Right lobe of liver (tissue), 6 donors: Measurements from ENCODE around the gene GPBP1L1. TPM values are rescaled to one million over a fixed set of nuclear protein-coding genes. Genes with fewer than 3 reads are reported as not detected.

Experiments
- ATAC-seq, 4 donors: fragments of 200-7000 bp; cut with Tn5 transposase; one replicate each; pipeline ENCODE4 v1.9.1; 2020; ENCODE audit warnings: mild to moderate bottlenecking in 4 of 4, moderate library complexity in 4 of 4
- DNase-seq, 3 donors: peaks; one replicate each; pipeline ENCODE4 v3.0.0-alpha.2; 2020
- H3K27ac ChIP-seq, 3 donors: fragments of 200-600 bp; one replicate each; pipeline ENCODE4 v1.8.0; 2022
- H3K27me3 ChIP-seq, 2 donors: fragments of 200-600 bp; one replicate each; pipeline ENCODE4 v1.8.0; 2022
- H3K36me3 ChIP-seq, 4 donors: fragments of 200-600 bp; sonication (generic) in 1 of 4; one replicate each; pipeline versions ENCODE4 v1.5.1 to v1.8.0; 2017 to 2022; ENCODE audit warnings: control low read depth in 1 of 4
- H3K4me1 ChIP-seq, 4 donors: fragments of 200-600 bp; sonication (generic) in 1 of 4; one replicate each; pipeline versions ENCODE4 v1.5.1 to v1.8.0; 2017 to 2022; ENCODE audit warnings: control low read depth in 1 of 4
- H3K4me3 ChIP-seq, 3 donors: fragments of 200-600 bp; one replicate each; pipeline ENCODE4 v1.8.0; 2022
- H3K9me3 ChIP-seq, 4 donors: fragments of 200-600 bp; sonication (generic) in 1 of 4; one replicate each; pipeline versions ENCODE4 v1.5.1 to v1.8.0; 2017 to 2022; ENCODE audit warnings: control low read depth in 1 of 4
- CTCF ChIP-seq, 4 donors: fragments of 200-600 bp in 3 of 4; fragments of 450-650 bp in 1 of 4; IDR thresholded peaks; one replicate each; pipeline versions ENCODE4 v1.5.1 to v1.8.0; 2016 to 2022; ENCODE audit warnings: antibody characterized with exemption in 4 of 4, mild to moderate bottlenecking in 2 of 4
- POLR2A ChIP-seq: fragments of 450-650 bp; IDR thresholded peaks from one replicate; pipeline ENCODE4 v1.6.1; 2017; ENCODE audit warnings: antibody characterized with exemption, mild to moderate bottlenecking
- WGBS: methylation state at CpG from one replicate; pipeline ENCODE4 v1.1.6; 2018; ENCODE audit warnings: low coverage, low lambda C conversion rate; ENCODE audit not compliant: insufficient coverage; ENCODE audit errors: missing lambda C conversion rate; 5-methylcytosine and 5-hydroxymethylcytosine counted together
- intact Hi-C, 2 donors: fragments of 100-400 bp; cut with DNase I; formaldehyde crosslinking; loops; one replicate each; pipeline versions ENCODE4 v1.11.2 to v1.14.1; 2022
- total RNA-seq, 6 experiments: library from RNA; depleted of rRNA in 2 of 6; stranded (reverse); fragments of >200 nt in 2 of 6; fragmentation: NEBNext Ultra II Directional in 3 of 6; extraction: Animal tissue kit (Norgen Biotek cat#: 25700) in 3 of 6; gene quantifications; one replicate each; pipeline versions ENCODE4 v1.1.0 to v1.2.4, GENCODE V29; 2016 to 2023
- donor health status: DM: no; HTN: yes; CAD: no.
- donor health status: DM: no; HTN: no; CAD: no.
- donor health status: DM: no; HTN: no; CAD: no.
- donor health status: DM: no; HTN: yes; CAD: no.
- donor health status: DM: no; HTN: yes; CAD: no.

The GPBP1L1 gene
- total RNA-seq, 6 experiments from 2014 or later: 51.2 to 80.0 (median 67.3) TPM

DNA sequence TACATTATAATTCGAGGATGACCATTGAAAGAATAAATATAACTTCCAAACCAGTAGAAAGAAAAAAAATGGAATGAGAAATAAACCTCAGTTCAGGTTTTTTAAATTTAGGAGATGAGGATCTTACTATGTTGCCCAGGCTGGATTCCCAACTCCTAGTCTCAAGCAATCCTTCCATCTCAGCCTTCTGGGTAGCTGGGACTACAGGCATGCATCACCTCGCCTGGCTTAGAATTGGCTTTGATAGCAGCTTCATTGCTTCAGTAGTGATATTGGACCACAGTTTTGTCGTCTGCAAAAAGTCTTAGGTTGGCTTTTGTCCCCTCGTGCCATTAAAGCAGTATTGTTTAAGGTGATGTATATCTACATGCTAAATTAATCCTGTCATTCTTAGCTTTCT, 99.6 kb downstream of the GPBP1L1 start:
- no peak overlapping the region for H3K4me3 ChIP-seq
- ATAC-seq: no peak
- no peaks in the 10 kb centered on the region for H3K27me3 ChIP-seq
- peaks cover 0 to under 1% (median 0%) of the 10 kb centered on the region in 4 donors for H3K36me3 ChIP-seq
- no peak overlapping the region for H3K27ac ChIP-seq
- TF ChIP-seq CTCF (IDR thresholded peaks at IDR 0.05) (no peak), POLR2A (no peak)
- WGBS: 47% methylated on average over 3 of the region's 4 CpGs
- intact Hi-C loops: no loop called here
- H3K4me1 ChIP-seq: peaks cover 0 to 15% (median 3%) of the 10 kb centered on the region in 4 donors
- no peak for DNase-seq
- H3K9me3 ChIP-seq: no peaks in the 10 kb centered on the region

DNA sequence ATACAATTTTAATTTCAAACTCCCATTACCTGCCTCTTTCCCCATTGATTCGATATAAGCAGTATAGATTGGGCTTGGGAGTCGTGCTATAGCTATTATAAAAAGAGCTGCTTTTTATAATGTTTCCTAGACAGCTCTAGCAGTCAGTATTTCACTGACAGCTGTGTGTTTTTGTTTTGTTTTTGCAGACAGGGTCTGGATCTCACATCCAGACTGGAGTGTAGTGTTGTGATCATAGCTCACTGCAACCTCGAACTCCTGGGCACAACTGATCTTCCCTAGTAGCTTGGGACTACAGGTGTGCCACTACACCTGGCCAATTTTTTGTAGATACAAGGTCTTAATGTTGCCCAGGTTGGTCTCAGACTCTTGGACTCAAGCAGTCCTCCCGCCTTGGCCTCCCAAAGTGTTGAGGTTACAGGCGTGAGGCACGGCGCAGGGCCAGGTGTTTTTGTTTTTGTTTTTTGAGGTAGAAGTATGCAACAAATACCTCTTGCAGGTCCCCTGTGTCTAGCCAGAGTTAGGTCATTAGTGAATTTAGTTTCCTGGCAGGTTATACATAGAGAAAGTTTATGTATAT, 100.7 kb downstream of the GPBP1L1 start:
- no peak for ATAC-seq
- H3K27ac ChIP-seq: no peak overlapping the region

DNA sequence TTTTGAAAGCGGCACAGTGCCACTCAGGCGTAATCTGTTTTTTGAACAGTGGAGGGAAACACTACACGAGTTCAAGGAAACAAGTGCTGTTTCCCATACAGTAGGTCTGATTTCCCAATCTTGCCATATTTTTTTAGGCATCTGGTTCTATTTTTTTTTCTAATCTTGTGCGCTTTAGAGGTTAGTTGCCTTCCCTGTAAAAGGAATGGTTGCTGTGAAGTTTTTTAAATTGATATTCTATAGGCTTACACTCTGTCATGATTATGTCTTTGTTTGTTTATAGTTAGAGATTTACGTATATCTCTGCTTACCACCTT, 101.3 kb downstream of the GPBP1L1 start:
- no peaks in the 10 kb centered on the region for H3K27me3 ChIP-seq
- TF ChIP-seq CTCF (IDR thresholded peaks at IDR 0.05) (no peak), POLR2A (no peak)
- no peaks in the 10 kb centered on the region for H3K36me3 ChIP-seq
- peak overlapping the region; percentile 85 to 97 (median 94) for H3K4me3 ChIP-seq
- intact Hi-C loops: no loop called here
- H3K9me3 ChIP-seq: no peaks in the 10 kb centered on the region
- no peak overlapping the region for H3K27ac ChIP-seq
- no peak for ATAC-seq
- DNase-seq: no peak
- 0% methylated on average over 5 of the region's 5 CpGs for WGBS
- peaks cover 0 to 15% (median 3%) of the 10 kb centered on the region in 4 donors for H3K4me1 ChIP-seq

More for the DNA sequence above, 100.7 kb downstream of the GPBP1L1 start:
- WGBS: 13% methylated on average over 5 of the region's 7 CpGs
- Histone ChIP-seq H3K9me3 (no peaks in the 10 kb centered on the region), H3K36me3 (no peaks in the 10 kb centered on the region), H3K27me3 (no peaks in the 10 kb centered on the region), H3K4me1 (peaks cover 0 to 15% (median 3%) of the 10 kb centered on the region in 4 donors), H3K4me3 (peak overlapping the region; percentile 85 to 97 (median 94))
- intact Hi-C loops: no loop called here
- TF ChIP-seq POLR2A: no peak
- TF ChIP-seq CTCF (IDR thresholded peaks at IDR 0.05): no peak
- DNase-seq: no peak

- Histone ChIP-seq H3K36me3 (no peaks in the 10 kb centered on the region), H3K27ac (peak overlapping the region; percentile 79 to 93 (median 87)), H3K27me3 (no peaks in the 10 kb centered on the region), H3K4me3 (peak overlapping the region; percentile 85 to 97 (median 94)), H3K9me3 (no peaks in the 10 kb centered on the region), H3K4me1 (peaks cover 0 to 9% (median 3%) of the 10 kb centered on the region in 4 donors)
- ATAC-seq (peak; percentile 73 to 81 (median 76)), DNase-seq (peak; percentile 91)
- intact Hi-C loops: no loop called here
- TF ChIP-seq POLR2A (no peak), CTCF (IDR thresholded peaks at IDR 0.05) (no peak)
- WGBS: 0% methylated on average over 22 of the region's 59 CpGs
Observed at GRCh38 chr1:45584351-45585109, 101.8 kb downstream of the GPBP1L1 start.
